NCI-H1105 treated with DMSO at 0.1 percent for 48 hours (cell line): ENCODE measurements around the gene SCPEP1.

ENCODE experiments used
- DNase-seq: peaks from one replicate; lab custom pipeline; 2025; lab: John Stamatoyannopoulos, UW

SCPEP1 gene

GRCh38 chr17:57001541-57001940 is 23.6 kb downstream of the SCPEP1 start:
- no peak for DNase-seq

DNA sequence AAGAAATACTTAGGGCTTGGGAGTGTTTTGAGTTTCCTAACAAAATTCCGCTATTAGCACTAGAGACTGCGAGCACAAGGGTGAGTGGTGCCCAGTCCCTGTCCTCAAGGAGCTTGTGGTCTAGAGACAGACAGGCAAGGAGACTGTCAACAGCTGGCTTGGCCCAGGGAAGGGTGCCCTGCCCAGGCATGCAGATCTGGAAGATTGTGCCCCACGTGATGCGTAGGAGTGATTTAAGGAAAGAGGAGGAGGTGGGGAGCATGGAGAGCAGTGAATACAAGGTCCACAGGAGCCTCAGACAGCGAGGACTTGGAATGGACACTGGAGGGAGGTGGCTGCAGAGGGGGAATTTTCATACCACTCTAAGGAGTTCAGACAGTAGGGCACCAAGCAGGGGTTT is 25.0 kb downstream of the SCPEP1 start:
- DNase-seq, result no peak

- DNase-seq, result peak; percentile 14
Measured at GRCh38 chr17:57004944-57005579, 27.1 kb downstream of the SCPEP1 start.

- no peak for DNase-seq
Measured at GRCh38 chr17:57006040-57006439, 28.1 kb downstream of the SCPEP1 start.

GRCh38 chr17:57008958-57009357 is 31.0 kb downstream of the SCPEP1 start:
- DNase-seq, result no peak

GRCh38 chr17:57009737-57010445 is 32.0 kb downstream of the SCPEP1 start:
- DNase-seq, result peak; percentile 49

GRCh38 chr17:57010487-57010886 is 32.6 kb downstream of the SCPEP1 start:
- no peak for DNase-seq

DNA sequence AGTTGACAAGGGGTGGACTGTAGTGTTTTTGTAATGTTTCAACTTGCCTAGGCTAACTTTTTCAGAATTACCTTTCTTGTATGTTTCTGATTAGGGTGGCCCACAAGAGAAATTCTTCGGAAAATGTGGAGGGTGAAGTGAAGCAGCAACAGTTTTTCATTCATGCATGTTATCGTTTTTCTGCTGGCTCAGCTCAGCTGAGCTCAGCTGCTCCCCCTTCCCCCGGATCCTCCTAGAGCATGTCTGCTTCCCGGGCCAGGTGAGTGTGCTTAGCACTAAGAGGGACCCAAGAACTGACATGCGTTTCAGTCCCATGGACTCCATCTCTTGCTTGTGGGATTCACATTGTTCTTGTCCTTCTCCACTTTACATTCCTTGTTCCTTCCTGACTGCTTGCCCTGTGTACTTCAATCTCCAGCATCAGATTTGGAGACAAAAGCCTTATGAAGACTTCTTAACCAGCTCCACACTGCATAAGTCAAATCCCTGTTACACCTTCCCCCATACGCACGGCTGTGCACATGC is 33.6 kb downstream of the SCPEP1 start:
- no peak for DNase-seq

- DNase-seq, result no peak
Measured at GRCh38 chr17:57016071-57016763, 38.3 kb downstream of the SCPEP1 start.

DNA sequence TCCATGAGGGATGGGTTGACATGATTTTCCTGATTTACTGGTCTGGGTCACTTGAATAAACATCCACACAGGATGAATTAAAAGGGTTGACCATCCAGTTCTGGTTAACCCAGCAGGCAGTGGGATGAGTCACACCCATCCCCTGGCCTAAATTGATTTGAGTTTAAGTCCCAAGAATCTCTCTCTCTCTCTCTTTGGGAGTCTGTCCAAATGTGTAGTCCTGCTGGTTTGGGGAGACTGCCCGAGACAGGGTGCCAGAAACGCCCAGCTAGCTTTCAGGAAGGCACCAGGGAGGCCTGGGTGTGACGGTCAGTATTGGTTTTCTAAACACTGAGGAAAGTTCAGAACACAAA is 38.8 kb downstream of the SCPEP1 start:
- no peak for DNase-seq

DNA sequence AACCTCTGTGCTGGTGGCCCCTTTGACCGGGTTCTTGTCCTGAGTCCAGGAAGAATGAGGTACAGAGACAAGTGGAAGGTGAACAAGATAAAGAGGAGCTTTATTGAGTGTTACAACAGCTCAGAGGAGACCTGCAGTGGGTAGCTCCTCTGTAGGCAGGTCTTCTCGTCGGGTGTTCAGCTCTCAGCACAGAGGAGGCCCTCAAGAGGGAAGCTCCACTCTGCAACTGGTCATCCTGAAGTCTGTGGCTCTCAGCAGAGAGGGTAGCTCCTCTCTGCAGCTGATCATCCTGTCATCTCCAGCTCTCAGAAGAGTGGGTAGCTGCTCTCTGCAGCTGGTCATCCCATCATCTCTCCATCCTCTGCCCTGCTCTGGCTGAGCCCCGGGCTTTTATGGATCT is 39.7 kb downstream of the SCPEP1 start:
- DNase-seq, result no peak

DNA sequence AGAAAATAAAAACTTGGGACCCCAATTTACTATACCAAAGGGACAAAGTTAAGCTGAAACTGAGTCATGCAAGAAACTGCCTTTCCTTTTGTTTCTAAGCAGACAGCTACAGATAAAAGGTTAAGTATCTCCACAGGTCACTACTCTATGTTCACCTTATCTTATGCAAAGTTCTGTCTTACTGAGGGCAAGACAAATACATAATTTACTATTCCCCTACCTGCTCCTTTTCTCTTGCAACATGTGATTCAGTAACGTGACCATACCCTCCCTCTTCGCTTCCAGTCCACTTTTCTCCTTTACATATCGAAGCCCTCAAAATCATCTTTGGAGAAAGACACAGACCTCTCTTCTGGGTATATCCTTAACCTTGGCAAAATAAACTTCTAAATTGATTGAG is 42.3 kb downstream of the SCPEP1 start:
- DNase-seq, result no peak

GRCh38 chr17:57021226-57021940 is 43.5 kb downstream of the SCPEP1 start:
- no peak for DNase-seq

- DNase-seq, result no peak
Measured at GRCh38 chr17:57025876-57026275, 47.9 kb downstream of the SCPEP1 start.

- no peak for DNase-seq
Measured at GRCh38 chr17:57027852-57028251, 49.9 kb downstream of the SCPEP1 start.

DNA sequence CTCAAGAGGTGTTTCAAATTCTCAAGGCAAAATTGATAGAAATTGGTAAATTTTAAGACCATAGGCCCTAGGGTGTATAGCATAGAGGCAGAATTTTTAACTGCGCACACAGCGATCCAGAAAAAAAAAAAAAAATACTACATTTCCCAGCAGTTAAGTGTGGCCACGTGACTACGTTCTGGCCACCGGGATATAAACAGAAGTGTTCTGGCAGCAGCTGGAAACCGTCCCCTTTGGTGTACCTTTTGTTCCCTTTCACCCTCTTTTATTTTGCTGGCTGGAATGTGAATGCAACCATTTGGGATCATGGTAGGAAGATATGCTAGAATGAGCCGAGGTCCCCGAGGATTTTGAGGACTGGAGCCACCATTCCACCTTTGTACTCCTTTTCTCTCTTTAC is 54.4 kb downstream of the SCPEP1 start:
- DNase-seq, result peak; percentile 82

- peak; percentile 96 for DNase-seq
Measured at GRCh38 chr17:57033296-57033695, 55.4 kb downstream of the SCPEP1 start.

- DNase-seq, result no peak
Measured at GRCh38 chr17:57034807-57035754, 57.1 kb downstream of the SCPEP1 start.

DNA sequence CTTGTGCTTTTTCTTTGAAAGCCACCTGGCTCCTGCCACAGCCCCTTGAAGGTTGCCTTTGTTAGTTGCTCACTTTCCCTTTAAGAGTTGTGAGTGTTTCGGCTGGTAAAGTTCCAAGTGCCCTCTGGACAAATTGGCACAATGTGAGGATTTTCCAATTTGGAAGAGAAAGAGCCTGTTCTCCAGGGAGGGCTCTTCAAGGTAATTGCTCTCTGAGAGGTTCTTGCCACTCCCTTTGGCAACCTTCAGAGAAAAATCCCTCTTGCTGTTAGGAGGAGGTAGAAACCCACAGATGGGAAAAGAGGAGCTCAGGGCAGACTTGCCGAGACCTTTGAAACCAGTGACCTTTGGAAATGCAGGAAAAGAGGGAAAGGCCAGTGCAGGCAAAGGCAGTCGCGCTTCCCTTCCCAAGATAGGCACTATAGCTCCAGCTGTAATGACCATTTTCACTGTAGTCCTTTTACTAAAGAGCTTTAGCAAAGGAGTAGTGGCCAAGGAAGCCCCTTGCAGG is 58.1 kb downstream of the SCPEP1 start:
- DNase-seq, result peak; percentile 97

DNA sequence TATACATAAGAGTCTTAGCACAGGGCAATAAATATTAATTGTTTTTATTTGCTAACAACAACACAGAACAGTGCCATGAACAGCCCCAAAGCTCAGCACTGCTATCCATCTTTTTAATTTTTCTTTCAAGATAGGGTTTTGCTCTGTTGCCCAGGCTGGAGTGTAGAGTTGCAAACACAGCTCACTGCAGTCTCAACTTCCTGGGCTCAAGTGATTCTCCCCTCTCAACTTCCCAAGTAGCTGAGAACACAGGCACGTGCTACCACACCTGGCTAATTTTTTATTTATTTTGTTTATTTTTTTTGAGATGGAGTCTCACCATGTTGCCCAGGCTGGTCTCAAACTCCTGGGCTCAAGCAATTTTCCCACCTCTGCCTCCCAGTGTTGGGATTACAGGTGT is 59.5 kb downstream of the SCPEP1 start:
- no peak for DNase-seq

DNA sequence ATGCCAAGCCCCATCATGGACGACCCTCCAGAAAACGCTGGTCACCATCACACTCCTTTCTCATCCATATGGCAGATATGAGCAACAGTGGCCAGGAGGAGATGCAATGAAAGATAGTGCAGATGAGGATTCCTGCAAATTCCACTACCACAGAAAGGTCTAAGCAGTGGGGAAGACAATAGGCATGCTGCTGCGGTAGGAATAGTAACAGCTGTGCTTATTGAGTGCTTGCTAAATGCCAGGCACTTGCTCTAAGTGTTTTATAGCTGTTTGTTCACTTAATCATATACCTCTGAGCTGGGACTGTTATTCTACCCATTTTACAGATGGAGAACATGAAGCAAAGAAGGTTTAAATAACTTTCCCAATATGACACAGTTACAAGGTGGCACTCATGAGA is 60.6 kb downstream of the SCPEP1 start:
- no peak for DNase-seq
